Lower leg skin (tissue), 4 donors: ENCODE data around the gene REEP6. TPM values are rescaled to one million over a fixed set of nuclear protein-coding genes. Genes with fewer than 3 reads are reported as not detected.

ENCODE experiments used
- DNase-seq, 2 donors: peaks; one replicate each; pipeline ENCODE4 v3.0.0-alpha.2; 2019; ENCODE audit warnings: low spot score in 2 of 2
- H3K4me3 ChIP-seq: fragments of 200-600 bp; sonication (generic); 2 replicates; pipeline ENCODE4 v1.5.1; 2017; ENCODE audit warnings: mild to moderate bottlenecking, low read depth; ENCODE audit not compliant: poor library complexity, severe bottlenecking
- CTCF ChIP-seq, 3 donors: fragments of 450-650 bp; IDR thresholded peaks; one replicate each; pipeline ENCODE4 v1.5.1; 2016; ENCODE audit warnings: antibody characterized with exemption in 3 of 3, mild to moderate bottlenecking in 3 of 3, moderate library complexity in 2 of 3
- POLR2A ChIP-seq, 2 donors: fragments of 450-650 bp; IDR thresholded peaks; one replicate each; pipeline ENCODE4 v1.6.1; 2016 to 2017; ENCODE audit warnings: antibody characterized with exemption in 2 of 2, mild to moderate bottlenecking in 1 of 2, moderate library complexity in 1 of 2
- WGBS, 2 donors: methylation state at CpG; one replicate each; pipeline ENCODE4 v1.1.5; 2018; 5-methylcytosine and 5-hydroxymethylcytosine counted together
- intact Hi-C: fragments of 100-400 bp; cut with DNase I; formaldehyde crosslinking; loops from one replicate; pipeline ENCODE4 v1.15.0; 2023; ENCODE audit warnings: low total_unique reads
- total RNA-seq, 4 donors: library from RNA; depleted of rRNA; stranded (reverse); fragments of >200 nt; gene quantifications; one replicate each; pipeline ENCODE4 v1.1.0, GENCODE V29; 2016

REEP6 gene
- total RNA-seq, 4 donors from 2014 or later, result 6.3 to 8.8 (median 6.6) TPM

GRCh38 chr19:1523412-1524286, 32.7 kb downstream of the REEP6 start, which contains the start of gene PLK5:
PLK5 (plus strand) TSS chr19:1524077; CDS start chr19:1526997, 2,920 bp downstream.
- 13 to 25% methylated on average over 20 to 40 of the region's 92 CpGs for WGBS, 2 donors
- TF ChIP-seq POLR2A (IDR thresholded peaks at IDR 0.05) (no peak), CTCF (IDR thresholded peaks at IDR 0.05) (no peak)
- no peak within 1 kb of the TSS for H3K4me3 ChIP-seq
- DNase-seq, result no peak
- intact Hi-C loops, result no loop called here

GRCh38 chr19:1524287-1524971, 33.4 kb downstream of the REEP6 start:
- intact Hi-C loops, result no loop called here
- no peak for DNase-seq
- TF ChIP-seq CTCF (IDR thresholded peaks at IDR 0.05) (no peak), POLR2A (IDR thresholded peaks at IDR 0.05) (no peak)
- WGBS, 2 donors, result 7 to 10% methylated on average over 34 to 36 of the region's 49 CpGs
- no peak overlapping the region for H3K4me3 ChIP-seq

DNA sequence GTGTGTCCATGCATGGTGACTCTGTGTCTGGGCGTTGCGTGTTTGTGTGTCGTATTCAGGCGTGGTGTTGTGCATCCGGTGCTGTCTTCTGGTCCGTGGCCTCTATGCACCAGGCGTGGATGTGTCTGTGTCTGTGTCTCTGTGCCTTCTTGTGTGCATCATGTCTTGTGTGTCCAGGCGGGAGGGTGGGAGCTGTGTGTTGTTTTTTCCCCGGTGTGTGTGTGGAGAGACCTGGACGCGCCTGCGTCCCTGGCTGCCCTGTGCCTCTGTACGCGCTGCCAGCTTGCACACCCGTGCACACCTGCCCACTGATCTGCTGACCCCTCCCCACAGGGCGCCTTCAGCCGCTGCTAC, 34.0 kb downstream of the REEP6 start:
- WGBS, 2 donors, result 51 to 60% methylated on average over 17 of the region's 17 CpGs
- intact Hi-C loops, result no loop called here
- TF ChIP-seq CTCF (IDR thresholded peaks at IDR 0.05) (no peak), POLR2A (IDR thresholded peaks at IDR 0.05) (no peak)
- H3K4me3 ChIP-seq, result no peak overlapping the region
- DNase-seq, result no peak

DNA sequence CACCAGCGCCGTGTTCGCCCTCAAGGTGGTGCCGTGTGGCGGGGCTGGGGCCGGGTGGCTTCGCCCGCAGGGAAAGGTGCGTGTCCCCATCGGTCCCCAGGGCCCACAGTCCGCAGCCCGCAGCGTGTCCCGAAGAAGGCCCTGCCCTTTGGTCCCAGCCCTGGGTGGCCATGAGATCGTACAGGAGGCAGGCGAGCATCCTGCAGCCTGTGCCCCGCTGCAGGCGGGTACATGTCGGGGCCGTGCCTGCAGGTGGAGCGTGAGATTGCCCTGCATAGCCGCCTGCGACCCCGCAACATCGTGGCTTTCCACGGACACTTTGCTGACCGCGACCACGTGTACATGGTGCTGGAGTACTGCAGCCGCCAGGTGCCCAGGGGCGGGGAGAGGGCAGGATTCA, 34.4 kb downstream of the REEP6 start:
- no peak overlapping the region for H3K4me3 ChIP-seq
- DNase-seq, result no peak
- TF ChIP-seq POLR2A (IDR thresholded peaks at IDR 0.05), result no peak
- TF ChIP-seq CTCF (IDR thresholded peaks at IDR 0.05), result no peak
- intact Hi-C loops, result no loop called here
- WGBS, 2 donors, result 47 to 73% methylated on average over 9 to 27 of the region's 31 CpGs

- WGBS, 2 donors, result 74 to 79% methylated on average over 30 to 33 of the region's 33 CpGs
- intact Hi-C loops, result no loop called here
- TF ChIP-seq CTCF (IDR thresholded peaks at IDR 0.05) (no peak), POLR2A (IDR thresholded peaks at IDR 0.05) (no peak)
- no peak for DNase-seq
- H3K4me3 ChIP-seq, result no peak overlapping the region
Observed at GRCh38 chr19:1526066-1526778, 35.2 kb downstream of the REEP6 start.
